ENCODE results near the gene CNN1.

DNA sequence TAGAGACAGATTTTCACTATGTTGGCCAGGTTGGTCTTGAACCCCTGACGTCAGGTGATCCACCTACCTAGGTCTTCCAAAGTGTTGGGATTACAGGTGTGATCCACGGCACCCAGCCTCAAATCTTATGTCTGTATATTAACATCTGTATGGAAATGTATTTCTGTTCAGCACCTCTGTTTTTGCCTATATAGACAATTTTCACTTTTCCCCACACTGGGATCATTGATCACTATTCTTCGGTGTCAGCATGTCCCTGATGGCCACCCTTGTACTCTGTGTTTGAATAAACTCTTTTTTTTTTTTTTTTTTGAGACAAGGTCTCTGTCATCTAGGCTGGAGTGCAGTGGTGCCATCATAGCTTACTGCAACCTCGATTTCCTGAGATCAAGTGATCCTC lies 55.4 kb downstream of the CNN1 start:
- no peak for TF ChIP-seq EZH2 (IDR thresholded peaks at IDR 0.05; ENCODE audit: borderline replicate concordance, low read length)
- TF ChIP-seq, protein P1, sequence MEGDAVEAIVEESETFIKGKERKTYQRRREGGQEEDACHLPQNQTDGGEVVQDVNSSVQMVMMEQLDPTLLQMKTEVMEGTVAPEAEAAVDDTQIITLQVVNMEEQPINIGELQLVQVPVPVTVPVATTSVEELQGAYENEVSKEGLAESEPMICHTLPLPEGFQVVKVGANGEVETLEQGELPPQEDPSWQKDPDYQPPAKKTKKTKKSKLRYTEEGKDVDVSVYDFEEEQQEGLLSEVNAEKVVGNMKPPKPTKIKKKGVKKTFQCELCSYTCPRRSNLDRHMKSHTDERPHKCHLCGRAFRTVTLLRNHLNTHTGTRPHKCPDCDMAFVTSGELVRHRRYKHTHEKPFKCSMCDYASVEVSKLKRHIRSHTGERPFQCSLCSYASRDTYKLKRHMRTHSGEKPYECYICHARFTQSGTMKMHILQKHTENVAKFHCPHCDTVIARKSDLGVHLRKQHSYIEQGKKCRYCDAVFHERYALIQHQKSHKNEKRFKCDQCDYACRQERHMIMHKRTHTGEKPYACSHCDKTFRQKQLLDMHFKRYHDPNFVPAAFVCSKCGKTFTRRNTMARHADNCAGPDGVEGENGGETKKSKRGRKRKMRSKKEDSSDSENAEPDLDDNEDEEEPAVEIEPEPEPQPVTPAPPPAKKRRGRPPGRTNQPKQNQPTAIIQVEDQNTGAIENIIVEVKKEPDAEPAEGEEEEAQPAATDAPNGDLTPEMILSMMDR (IDR thresholded peaks at IDR 0.05; ENCODE audit: low read length), result no peak

Data from OCI-LY1 (cell line).